HUDEP-2 (cell line): ENCODE data around the gene ZFX.

ENCODE experiments used
- DNase-seq, 76 experiments: peaks; one replicate each; lab custom pipeline; 2025; ENCODE audit not compliant: unreplicated experiment in 76 of 76; lab: John Stamatoyannopoulos, UW

Gene ZFX

DNA sequence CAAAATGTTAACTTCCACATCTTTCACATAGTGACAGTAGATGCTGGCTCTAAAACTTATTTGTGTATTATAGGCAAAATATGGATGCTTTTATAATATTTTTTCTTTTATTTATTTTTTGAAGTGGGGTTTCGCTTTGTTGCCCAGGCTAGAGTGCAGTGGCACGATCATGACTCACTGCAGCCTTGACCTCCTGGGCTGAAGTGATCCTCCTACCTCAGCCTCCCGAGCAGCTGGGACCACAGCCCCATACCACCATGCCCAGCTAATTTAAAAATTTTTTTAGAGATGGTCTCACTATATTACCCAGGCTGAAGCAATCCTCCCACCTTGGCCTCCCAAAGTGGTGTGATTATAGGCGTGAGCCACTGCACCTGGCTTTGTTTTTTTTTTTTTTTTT, 48.6 kb downstream of the ZFX start:
- no peak for DNase-seq

DNA sequence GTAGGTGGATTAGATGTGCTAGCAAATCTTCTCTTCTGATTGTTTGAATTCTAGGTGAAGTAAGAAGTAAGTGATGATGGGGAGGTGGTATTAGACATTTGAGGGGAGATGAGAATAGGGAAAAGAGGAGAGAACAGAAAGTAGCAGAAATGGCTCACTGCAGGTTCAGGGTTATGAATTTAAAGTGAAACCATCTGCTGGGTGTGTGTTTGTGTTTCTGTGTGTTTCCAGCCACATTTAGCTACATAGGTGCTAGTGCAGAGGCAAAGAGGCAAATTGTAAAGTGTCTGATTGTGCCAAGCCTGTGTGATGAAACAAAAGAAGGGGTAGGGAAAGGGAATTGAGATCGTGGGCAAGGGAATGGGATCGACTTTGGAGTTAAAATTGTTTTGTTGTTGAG, 50.6 kb downstream of the ZFX start:
- DNase-seq, result no peak

DNA sequence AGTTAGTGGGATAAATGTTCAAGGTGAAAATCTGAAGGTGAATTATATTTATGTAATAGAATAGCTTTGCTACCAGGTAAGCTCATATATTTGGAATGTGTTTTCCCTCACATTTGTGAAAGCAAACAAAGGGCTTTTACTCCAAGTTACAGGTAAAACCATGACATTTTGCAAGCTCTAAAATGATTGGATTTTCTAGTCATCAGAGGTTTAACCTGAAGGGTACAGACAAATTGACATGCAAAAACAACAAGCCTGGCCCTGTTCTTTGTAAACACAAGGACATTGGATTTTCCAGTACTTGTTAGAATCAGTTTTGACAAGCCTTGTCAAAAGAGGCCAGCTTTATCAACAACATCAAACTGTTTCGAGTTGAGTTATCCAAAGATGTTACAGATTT, 51.7 kb downstream of the ZFX start:
- no peak for DNase-seq

DNA sequence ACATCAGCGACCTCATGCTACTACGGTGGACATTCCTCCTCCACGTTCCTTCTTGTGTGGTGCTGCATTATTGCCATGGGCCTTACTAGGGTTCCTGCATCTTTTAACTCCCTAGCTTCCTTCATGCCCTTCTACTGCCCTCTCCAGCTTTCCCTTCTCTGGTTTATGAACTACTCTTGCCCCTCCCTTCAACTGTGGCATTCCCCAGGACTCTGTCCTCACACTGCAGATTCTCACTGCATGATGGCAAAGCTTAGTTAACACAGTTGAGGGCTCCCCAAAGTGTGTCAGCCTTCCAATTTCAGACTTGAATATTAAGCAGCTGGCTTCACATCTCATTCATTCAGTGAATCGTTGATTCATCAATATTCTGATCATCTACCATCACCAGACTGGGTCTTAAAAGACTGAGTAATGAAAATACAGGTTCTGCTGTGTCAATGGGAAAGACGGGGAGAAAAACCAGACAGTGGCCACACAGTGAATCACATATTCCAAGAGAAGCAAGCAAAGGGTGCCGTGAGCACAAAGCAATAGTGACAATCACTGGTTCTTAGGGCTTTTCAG, 53.0 kb downstream of the ZFX start:
- no peak for DNase-seq

DNA sequence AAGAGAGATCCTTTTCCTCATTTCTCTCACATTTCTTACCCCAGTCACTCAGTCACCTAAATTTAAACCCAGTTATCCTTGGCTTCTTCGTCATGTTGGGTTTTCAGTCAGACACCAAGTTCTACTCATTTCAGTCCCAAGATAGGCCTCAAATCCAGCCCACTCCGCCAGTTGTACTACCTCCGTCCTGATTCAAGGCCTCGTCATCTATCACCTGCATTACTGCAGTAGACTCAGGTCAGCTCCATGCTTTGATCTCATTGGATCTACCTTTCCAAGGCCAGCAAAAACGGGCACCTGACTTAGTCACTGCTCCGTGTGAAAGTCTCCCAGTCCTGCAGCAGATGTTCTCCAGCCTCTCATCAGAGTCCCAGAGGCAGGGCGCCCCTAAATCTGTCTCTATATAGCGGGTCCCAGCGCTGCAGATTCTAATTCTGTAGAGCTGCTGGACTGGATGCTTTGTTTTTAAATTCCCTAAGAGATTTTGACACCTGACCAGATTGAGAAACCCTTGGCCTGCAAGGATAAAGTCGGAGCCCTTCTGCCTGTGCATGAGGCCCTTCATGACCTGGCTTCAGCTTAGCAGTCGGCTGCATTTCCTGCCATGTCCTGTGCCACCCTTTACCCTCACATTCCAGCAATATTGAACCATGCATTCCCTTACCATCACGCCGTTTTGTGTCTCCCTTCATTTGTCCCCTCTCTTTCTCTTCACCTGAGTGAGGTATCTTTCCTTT, 53.7 kb downstream of the ZFX start:
- DNase-seq, result no peak

DNA sequence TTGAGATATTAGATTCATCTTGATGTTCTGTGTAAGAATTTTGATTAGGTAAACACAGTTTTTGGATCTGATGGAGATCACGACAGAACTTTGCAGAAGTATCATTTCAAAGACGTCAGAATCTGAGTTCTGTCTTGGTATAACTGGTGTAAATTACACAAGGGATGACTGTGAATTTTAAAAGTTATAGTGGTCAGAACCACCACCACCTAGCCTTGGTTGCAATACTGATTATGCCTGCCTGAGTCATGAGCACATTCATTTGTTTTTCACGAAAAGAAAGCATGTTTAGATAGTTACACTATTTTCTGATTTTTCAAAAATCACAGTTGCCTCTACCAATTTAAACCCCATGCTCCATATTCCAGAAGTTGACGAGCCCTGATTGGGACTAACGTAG, 54.8 kb downstream of the ZFX start:
- DNase-seq, result no peak

DNA sequence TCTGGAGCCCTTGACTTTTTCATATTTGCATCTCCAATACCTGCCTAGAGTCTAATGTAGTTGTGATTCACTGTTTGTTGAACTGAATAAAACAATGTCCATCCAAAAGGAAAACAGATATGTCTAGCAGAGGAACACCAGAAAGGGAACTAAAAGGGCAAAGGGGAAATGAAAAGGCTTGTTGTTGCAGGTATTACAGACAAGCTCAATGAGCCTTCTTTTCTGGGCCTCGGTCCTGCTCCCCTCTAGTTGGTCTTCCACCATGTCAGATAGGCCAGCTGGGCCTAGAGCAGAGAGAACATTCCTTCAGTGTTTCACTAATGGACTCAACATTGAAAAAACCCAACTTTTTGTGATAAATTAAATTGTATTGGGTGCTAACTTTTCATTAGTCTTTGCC, 55.4 kb downstream of the ZFX start:
- no peak for DNase-seq

DNA sequence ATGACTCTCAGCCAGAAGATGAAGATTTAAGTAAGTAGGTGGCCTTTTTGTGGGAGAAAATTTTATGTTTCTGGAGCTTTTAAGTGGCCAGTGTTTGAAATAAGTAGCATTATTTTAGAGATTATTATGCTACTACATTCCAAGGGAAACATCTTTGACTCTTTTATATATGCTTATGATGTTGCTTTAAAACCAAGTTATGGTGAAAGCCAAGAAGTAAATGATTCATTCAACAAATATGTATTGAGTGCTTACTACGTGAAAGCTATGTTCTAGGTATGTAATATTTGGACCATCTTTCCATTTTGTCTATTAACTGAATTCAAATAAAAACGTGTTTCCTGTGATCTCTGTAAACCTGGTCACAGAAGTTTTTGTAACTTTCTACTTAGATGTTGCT, 58.3 kb downstream of the ZFX start:
- no peak for DNase-seq

DNA sequence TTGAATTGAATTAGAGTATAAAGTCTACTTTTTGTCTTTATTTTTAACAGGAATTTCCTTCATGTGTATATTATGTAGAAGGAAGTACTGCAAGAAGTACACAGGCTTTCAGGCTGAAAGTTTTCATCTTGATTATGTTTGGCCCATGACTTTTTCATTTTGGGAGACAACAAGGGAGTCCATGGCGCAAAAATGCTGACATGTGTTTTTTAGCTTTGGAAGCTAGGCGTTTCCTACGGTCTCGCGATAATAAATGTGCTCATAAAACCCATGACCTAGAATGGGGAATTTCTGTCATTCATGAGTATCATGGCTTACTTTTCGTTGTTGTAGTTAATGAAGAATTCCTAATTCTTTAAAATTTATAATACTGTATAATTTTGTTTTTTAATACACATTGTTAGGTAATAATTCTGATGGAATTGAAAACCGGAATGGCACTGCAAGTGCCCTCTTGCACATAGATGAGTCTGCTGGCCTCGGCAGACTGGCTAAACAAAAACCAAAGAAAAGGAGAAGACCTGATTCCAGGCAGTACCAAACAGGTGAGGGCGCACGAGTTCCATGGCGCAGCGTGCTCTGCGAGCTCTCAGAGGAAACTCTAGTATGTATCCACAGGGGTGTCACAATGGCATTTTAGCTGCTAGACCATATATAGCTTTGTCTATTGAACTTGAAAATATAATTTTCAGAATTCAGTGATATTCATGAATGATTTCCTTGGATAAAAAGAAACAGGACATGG, 59.1 kb downstream of the ZFX start:
- DNase-seq, result no peak

DNA sequence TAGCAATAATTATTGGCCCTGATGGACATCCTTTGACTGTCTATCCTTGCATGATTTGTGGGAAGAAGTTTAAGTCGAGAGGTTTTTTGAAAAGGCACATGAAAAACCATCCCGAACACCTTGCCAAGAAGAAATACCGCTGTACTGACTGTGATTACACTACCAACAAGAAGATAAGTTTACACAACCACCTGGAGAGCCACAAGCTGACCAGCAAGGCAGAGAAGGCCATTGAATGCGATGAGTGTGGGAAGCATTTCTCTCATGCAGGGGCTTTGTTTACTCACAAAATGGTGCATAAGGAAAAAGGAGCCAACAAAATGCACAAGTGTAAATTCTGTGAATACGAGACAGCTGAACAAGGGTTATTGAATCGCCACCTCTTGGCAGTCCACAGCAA, 60.7 kb downstream of the ZFX start:
- DNase-seq, result no peak

DNA sequence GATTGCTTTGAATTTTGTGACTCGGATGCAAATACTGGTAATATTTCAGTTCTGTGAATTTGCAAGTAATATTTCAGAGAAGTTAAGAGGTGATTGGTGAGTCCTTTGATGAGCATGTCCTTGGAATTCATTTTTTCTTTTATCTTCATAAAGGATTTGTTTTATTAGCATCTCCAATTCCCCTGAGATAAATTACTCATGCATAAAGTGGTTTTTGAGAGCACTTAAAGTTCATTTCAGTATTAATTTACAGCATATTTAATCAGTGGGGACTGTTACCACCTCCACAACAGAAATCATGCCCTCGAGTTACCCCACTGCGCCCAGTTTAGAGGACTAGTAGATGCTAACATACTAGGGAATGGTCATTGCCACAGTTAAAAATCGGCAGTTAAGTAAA, 65.0 kb downstream of the ZFX start:
- DNase-seq, result no peak

DNA sequence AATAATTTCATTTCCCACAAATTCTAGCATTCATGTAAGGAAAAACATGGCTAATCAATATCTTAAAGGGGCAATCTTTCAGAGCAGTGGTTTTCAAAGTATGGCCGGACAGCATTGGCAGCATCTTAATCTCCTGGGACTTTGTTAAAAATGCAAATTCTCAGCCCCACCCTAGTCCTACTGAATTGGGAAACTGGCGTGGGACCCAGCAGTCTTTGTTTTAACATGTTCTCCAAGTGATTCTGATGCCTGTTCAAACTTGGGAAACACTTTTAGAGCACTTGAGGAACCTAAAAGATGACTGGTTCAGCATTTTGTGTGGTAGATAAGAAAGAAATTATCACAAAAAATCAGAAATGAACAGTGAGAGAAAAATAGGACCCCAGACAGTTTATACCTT, 65.7 kb downstream of the ZFX start:
- DNase-seq, result no peak

DNA sequence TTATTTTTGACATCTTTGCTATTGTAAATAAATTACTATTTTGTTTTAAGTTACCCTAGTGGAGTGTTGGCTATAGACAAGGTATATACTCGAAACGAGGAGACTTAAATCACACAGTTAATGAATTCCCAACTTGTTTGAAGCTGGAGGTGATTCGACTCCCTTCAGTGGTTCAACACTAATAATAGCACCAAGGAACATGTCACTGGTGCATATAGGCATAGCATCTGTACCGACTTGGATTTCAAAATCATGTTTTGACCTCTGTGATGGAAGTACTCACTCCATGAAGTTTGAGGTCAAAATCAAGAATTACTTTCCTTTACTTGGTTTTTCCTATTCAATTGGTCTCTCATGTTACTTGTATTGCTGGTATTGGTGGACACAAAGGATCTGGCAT, 66.5 kb downstream of the ZFX start:
- no peak for DNase-seq

DNA sequence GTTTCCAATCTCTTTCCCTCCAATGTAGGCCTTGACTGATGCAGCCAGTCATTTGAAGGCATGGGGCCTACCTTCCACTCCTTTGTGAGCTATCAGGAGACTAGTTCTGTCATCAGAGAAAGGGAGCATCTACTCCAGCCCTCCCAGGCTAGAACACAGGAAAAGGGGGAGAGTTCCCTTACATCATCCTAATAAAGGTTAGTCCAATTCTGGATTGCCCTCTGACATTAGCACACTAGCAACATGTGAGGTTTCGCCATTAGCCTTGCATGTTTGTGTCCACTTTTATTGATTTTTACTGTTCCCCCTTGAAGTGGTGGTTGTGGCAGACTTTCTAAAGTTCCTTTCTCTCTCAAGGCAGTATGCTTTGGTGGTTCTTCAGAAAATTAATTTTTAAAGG, 67.3 kb downstream of the ZFX start:
- no peak for DNase-seq

DNA sequence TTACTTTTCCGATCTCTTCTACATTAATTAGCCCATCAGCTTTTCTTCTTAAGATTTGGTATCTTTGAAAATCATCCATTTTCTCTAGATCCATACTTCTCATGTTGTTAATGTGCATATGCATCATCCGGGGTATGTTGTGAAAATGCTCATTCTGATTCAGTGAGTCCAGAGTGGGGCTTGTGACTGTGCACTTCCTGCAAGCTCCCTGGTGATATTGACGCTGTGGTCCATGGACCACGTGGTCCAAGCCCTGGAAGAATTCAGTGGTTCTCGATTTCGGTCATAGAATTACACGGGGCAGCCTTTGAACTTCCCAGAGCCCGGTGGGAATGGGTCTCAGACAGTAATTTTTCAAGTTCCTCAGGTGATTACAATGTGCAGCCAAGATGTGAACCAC, 69.8 kb downstream of the ZFX start:
- DNase-seq, result no peak

DNA sequence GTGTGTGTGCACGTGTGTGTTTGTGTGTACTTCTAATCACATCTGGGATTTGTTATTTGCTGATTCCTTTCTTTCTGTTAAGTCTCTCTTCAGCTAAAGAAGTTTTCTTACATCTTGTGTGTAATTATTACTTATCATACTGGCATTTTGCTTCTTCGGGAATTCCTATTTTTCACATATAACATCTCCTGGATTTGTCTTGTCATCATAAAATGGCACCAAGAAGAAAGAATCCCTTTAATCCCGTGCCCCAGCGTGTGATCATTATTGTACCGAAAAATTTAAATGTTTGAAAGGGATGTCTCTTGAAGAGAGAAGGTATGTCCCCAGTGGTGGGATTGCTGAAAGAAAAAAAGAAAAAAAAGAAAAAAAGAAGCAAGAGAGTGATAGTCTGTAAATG, 72.3 kb downstream of the ZFX start:
- no peak for DNase-seq

DNA sequence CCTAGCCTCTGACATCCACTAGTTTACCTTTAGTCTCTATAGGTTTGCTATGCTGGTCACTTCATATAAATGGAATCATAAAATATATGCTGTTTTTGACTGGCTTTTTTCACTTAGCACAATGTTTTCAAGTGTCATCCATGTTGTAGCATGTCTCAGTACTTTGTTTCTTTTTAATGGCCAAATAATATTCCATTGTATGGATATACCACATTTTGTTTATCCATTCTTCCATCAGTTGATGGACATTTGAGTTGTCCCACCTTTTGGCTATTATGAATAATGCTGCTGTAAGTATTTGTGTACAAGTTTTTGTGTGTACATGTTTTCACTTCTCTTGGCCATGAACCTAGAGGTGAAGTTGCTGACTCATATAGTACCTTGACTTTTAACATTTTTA, 75.7 kb downstream of the ZFX start:
- DNase-seq, result no peak

DNA sequence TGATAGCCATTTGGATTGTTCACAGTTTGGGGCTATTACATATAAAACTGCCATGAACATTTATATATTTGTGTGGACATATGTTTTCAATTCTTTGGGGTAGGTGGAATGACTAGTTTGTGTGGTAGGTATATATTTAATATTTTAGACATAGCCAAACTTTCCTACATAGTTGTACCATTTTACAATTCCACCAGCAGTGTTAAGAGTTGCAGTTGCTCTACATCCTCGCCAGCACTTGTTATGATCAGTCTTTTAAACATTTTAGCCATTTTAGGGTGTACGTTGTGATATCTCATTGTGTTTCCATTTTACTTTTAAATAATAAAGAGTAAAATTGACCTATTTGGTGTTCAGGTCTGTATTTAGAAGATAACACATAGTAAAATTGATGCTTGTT, 76.6 kb downstream of the ZFX start:
- DNase-seq, result no peak

DNA sequence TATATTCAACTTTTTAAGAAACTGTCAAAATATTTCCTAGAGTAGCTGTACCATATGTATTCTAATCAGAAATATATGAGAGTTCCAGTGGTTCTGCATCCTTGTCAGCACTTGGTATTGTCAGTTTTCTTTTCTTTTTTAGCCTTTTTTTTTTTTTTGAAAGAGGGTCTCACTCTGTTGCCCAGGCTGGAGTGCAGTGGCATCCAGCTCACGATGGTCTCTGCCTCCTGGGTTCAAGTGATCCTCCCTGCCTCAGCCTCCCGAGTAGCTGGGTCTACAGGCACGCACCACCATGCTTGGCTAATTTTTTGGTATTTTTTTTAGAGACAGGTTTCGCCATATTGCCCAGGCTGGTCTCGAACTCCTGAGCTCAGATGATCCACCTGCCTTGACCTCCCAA, 79.1 kb downstream of the ZFX start:
- no peak for DNase-seq

DNA sequence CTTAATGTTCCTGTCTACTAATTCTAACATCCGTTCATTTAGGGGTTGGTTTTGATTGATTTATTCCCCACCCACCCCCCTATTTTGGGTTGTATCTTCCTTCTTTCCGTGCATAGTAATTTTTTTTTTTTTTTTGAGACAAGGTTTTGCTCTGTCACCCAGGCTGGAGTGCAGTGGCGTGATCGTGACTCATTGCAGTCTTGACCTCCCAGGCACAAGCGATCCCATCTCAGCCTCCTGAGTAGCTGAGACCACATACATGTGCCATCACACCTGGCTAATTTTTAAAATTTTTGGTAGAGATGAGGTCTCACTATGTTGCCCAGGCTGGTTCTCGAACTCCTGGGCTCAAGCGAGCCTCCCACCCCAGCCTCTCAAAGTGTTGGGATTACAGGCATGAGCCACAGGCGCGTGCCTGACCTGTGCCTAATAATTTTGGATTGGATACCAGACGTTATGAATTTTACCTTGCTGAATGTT, 79.9 kb downstream of the ZFX start:
- DNase-seq, result no peak

DNA sequence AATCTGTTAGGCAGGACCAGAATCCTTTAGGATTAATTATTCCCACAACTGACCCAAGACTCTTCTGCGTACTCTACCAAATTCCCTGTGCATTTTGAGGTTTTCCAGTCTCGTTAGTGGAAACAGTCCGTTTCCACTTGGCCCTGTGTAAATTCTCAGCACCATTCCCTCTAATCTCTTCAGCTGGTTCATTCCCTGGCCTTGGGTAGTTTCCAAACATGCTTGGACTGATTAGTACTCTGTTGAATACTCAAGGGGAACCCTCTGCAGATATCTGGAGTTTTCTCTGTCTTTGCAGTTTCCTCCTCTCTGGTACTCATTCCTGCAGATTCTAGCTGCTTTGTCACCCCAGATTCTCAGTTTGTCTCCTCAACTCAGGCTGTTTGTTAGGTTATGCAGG, 80.4 kb downstream of the ZFX start:
- no peak for DNase-seq

DNA sequence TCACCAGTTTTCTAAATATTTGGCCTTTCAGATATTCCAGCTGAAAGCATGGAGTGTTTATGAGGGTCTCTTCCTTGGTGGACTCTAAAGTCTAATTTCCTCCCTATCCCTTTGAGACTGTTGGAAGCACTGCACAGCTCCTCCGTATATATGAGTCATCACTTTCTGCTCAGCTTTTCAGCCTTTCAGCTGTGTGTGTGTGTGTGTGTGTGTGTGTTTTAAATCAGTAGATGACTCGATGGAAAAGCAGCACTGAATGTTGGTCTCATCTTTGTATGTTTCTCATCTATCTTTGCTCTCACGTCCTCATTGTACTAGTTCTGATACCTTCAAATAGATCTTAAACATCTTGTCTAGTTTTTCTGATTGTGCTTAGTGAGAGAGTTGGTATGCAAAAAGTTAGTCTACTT, 81.6 kb downstream of the ZFX start:
- DNase-seq, result no peak
